HS-5 (cell line): ENCODE results near the gene RSAD1.
A peak's percentile ranks its signal among the peaks of the same experiment; 100 is the strongest.

ENCODE experiments used
- DNase-seq: peaks from one replicate; pipeline ENCODE4 v3.0.0-alpha.2; 2012; ENCODE audit warnings: low read depth

The RSAD1 gene

DNA sequence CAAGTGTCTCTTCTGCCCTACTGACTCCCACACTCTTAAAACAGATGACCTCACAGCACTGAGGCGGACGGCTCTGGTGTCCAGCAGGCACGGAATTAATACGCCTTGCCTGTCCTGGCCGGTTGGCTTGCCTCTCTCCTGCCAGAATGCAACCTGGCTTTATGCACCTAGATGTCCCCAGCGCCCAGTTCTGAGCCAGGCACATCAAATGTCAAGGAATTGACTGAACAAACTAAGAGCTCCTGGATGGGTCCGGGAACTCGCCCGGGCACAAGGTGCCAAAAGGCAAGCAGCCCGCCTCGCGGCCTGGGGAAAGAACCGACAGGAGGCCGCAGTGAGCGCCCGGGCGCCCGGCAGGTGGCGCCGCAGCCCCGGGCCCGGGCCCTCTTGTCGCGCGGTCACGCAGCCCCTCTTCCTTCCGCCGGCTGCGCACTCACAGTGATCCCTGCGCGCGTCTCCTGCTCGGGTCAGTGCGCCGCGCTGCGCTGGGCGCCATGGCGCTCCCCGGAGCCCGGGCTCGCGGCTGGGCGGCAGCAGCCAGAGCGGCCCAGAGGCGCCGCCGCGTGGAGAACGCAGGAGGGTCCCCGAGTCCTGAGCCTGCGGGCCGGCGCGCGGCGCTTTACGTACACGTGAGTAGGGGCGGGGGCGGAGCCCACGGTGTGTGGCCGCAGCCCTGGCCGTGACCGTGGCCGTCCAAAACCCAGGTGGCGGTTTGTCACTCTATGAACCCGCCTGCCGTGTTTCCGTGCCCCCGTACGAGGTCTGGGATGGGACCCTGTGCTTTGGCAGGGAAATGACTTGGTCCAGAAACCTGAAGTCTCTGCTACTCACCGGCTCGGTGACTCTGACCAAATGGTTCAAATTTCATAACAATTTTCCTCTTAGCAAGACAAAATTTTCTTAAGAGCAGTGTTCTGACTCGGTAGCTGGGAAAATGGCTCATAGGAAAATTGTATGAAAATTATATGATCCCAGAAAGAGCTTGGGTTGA, at the start of gene RSAD1:
Gene RSAD1, plus strand, starts transcription at position 470 of the 991 bp plus-strand sequence. Its CDS starts 25 bp downstream, at position 495.
- peak; percentile 39 for DNase-seq

DNA sequence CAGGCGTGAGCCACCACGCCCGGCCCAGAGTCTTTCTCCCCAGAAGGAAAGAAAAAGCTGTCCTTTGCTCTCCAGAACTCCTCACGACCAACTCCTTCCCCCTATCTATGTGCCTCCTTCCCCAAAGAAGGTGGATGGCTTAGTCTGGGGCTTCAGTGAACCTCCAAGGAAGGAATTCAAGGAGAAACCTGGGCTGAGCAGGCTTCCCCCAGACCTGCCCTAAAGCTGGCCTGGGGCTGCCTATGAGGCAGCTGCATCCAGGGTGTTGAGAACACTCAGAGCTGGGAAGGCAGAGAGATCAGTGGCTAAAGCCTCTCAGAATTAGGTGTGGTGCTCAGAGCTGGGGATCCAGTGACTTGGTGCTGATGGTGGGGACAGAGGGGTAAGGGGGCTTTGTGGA, 48.9 kb upstream of the RSAD1 start:
- DNase-seq, result no peak

DNA sequence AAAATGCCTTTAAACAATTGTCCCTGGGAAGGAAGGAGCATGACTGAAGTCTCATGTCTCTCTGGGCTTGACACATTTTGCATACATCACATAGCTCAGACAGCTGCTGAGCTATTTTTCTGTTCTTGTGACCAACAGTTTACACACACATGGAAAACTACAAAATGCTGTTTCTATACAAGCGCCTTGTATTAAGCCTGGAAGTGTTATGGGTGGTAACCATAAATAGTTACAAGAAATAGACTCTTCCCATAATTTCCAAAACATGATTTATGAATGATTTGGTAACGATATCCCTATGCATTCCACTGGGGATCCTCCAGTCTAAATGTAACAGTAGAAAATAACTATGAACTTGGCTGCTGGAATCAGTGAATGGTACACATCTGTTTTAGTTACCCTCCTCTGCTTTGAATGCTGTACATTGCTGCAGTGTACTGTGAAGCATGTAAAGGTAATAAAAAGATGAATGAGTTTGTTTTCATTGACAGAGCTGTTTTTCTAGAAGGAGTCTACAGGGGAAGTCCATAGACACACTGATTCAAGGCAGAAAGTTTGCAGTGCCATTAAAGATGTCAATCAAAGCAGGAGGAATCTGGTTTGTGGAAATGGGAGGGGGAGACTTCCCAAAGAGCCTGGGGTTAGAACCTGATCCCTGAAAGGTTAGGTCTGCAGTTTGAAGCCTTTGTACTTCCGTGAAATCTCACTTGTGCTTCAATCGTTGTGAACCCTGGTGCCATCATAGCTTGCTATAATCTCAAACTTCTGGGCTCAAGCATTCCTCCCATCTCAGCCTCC, 47.6 kb upstream of the RSAD1 start:
- DNase-seq, result no peak

DNA sequence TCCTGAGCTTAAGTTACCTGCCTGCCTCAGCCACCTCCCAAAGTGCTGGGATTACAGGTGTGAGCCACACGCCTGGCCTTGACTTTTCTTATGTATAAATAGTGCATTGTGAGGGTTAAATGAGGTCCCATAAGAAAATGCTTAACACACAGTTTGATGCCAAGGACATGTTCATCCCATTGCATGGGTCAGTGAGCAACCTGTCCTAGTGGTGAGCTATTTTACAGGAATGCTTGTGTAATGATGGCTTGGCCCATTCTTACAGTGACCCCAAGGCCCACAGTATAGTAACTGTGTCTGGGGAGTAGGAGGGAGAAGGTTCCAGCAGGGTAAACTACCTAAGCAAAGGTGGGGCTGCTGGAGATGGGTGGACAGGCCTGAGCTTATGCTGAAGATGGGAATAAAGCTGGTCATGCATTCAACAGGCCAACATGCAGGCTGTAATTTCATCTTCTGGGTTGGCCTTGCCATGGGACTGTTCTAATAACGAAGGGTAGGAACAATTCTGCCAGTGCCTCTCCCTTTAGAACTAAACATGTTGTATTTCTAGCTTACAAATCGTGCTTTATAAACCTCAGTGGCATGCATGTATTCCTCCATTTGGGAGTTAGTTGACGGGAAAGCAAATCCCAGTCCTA, 46.4 kb upstream of the RSAD1 start:
- DNase-seq, result no peak

DNA sequence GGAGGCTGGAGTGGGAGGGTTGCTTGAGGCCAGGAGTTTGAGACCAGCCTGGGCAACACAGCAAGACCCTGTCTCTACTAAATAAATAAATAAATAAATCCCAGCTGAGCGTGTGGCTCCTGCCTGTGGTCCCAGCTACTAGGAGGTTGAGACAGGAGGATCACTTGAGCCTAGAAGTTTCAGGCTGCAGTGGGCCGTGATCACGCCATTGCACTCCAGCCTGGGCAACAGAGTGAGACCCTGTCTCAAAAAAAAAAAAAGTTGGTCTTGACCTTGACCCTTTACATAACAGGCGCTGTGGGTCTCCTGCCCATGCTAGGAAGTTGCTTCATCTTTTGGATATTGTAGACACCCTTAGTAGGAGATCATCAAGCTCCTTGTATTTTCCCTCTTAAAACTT, 41.3 kb upstream of the RSAD1 start:
- DNase-seq, result no peak

DNA sequence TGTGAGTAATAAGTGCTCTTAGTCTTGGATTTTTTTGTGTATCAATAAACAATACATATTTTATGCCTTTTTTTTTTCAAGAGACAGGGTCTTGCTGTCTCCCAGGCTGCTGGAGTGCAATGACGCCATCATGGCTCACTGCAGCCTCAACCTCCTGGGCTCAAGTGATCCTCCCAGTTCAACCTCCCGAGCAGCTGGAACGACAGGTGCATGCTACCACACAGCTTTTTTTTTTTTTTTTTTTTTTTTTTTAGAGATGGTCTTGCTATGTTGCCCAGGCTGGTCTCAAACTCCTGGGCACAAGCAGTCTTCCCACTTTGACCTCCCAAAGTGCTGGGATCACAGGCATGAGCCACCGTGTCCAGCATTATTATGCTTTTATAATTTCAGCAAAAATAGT, 39.7 kb upstream of the RSAD1 start:
- DNase-seq, result no peak

DNA sequence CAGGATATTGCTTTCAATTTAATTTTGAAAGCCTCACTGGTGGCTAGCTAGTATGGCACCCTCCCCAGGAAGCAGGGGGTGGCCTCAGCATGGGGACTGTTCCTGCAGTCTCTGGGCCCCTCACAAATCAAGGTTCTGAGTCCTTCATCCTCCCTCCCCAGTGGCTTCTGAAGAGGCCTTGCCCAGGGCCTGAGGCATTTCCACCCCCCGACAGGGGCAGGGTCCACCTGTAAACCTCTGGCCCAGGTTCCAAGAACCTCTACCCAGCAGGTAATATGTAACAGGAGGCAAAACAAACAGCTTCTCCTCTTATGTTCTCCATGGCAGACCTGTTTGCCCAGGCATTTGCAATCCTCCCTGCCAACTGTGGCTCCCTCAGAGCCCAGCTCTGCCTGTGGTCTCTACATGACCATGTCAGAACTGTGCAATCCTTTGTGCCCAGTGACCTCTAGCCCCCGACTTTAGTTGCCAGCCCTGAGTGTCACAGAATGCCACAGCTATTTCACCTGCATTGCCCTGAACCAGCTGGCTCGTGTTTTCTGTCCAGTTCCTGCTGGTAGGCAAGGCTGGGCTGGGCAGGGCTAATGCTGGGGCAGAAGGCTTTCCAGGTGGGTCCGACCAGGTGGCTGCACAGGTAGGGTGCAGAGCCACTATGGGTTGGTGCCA, 38.4 kb upstream of the RSAD1 start:
- no peak for DNase-seq

DNA sequence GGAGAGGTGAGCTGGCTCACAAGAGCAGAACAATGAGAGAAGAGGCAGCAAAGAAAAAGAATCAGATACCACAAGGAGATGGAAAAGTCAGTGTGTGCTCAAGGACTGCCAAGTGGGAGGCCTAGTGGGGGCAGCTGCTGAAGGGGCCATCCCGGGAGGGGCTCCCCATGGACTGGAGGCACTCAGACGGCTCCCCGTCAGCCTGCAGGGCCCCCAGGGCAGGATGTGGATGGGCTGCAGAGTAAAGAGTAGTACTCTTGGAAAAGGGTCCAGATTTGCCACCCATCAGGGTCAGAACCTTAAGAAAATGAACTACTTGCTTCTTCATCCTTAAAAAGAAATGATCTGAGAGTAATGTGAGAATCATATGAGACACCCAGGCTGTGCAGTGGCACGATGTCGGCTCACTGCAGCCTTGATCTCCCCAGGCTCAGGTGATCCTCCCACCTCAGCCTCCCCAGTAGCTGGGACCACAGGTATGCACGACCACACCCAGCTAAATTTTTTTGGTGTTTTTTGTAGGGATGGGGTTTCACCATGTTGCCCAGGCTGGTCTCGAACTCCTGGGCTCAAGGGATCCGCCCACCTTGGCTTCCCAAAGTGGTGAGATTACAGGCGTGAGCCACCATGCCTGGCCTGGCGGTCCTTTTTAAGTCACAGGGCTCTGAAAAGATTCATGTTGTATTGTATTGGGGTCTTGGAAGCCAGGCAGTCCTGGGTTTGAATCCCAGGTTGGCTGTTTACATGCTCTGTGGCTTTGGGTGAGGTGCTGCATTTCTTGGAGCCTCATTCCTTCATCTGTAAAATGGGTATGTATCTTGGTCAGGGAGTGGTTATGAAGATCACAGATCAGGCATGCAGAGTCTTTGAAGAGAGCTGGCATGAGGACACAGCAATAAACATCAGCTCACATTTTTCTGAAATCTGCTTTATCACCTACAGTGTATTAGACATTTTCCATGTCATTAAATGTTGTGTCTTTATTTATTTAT, 37.5 kb upstream of the RSAD1 start:
- DNase-seq, result no peak

DNA sequence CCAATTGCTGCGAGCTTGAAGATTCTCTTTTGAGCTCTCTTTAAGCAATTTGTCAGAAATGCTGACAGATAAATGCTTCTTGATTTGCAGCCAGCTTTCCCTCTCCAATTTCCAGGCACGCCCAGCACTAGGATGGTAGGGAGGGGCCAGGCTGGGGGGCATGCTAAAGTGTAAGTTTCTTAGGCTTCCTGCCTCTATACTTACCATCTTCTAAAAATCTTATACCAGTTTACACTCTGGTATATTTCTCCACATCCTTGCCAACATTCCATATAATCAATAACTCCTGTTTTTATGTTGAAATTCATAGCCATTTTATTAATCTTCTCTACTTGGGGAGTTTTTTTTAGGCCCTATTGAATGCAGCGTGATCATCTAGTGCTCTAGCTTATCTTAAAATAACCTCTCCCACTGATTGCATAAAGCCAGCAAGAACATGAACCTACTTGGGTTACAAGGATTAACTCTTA, 35.1 kb upstream of the RSAD1 start:
- no peak for DNase-seq

DNA sequence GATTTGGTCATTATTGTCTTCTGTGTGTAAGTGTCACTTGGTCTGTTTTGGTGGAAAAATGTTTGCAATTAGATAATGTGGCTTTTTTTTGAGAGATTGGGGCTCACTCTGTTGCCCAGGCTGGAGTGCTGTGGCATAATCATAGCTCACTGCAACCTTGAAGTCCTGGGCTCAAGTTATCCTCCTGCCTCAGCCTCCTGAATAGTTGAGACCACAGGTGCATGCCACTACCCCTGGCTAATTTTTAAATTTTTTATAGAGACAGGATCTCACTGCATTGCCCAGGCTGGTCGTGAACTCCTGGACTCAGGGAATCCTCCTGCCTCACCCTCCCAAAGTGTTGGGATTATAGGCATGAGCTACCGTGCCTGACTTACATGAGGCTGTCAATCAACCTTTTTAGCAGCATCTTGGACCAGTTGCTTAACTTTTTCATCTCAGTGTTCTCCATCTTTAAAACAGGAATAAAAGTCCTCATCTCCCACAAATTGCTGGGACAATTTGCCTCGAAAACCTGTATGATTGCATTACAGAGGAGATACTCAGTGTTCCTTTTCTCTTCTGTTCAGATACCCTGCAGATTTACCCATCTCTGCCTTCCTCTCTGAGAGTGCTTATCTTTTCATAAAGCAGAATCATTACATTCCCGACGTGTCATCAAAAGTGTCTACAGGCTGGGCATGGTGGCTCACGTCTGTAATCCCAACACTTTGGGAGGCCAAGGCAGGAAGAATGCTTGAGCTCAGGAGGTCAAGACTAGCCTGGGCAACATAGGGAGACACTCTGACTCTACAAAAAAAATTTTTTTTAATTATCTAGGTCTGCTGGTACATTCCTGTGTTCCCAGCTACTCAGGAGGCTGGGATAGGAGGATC, 33.6 kb upstream of the RSAD1 start:
- DNase-seq, result no peak

DNA sequence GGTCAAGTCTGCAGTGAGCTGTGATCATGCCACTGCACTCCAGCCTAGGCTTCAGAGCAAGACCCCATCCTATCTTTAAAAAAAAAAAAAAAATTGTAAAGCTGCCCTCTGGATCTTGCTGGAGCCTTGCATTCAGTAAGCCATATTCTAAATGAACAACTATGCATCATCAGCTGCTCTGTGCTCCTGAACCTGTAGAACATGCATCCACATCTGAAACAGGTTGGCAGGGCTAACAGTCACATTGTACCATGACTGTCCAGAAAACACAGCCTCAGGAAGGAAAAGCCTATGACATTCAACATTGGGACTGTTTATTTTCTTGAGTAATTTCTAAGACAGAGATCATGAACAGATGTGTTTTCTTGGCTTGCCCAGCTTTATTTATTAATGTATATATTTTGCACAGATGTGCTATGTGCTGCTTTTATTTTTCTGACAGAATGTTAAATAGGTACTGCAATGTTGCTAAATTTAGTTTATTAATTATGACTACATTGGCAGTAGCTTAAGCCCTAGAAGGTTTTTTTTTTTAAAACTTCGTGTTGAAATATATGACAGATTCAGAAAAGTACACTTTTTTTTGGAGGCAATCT, 32.8 kb upstream of the RSAD1 start:
- DNase-seq, result no peak

DNA sequence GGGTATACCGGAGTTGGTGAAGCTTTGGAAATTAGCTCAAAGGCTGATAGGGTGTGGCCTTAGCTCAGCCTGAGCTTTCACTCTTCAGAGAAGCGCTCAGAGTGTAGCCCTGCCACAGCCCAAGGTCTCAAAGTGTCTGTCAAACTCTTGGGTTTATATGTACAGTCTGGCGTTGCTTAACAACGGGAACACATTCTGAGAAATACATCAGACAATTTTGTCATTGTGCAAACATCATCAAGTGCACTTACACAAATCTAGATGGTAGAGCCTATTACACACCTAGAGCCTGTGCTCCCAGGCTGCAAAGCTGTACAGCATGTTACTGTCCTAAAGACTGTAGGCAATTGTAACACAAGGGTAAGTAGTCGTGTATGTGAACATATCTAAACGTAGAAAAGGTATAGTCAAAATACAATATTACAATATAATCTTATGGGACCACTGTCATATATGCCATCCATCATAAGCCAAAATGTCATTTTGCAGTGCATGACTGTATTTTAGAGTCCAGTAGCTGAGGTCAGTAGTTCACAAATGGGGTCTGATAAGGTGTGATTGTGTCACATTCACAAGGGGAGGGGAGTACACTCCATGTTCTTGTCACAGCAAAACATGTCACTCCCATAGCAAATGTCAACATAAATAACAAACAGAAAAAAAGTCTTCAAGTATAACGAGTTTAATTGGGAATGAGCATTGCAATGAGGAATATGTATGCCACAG, 30.6 kb upstream of the RSAD1 start:
- DNase-seq, result no peak

DNA sequence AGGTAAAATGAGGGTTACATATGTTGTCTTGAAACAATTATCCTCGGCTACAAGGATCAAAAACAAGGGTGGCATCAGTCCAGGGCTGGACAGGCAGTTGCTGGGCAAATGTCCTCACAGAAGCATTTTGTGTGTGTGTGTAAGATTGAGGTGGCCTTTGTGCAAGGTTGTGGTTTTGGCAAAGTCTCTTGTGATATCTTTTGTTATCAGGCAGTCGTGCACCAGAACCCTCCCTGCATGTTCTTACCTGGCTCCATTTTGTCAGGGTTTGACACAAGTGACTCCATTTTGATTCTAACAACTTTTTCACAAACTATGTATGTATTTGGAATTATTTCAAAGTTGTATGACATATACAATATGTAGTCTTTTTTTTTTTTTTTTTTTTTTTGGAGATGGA, 30.0 kb upstream of the RSAD1 start:
- no peak for DNase-seq

DNA sequence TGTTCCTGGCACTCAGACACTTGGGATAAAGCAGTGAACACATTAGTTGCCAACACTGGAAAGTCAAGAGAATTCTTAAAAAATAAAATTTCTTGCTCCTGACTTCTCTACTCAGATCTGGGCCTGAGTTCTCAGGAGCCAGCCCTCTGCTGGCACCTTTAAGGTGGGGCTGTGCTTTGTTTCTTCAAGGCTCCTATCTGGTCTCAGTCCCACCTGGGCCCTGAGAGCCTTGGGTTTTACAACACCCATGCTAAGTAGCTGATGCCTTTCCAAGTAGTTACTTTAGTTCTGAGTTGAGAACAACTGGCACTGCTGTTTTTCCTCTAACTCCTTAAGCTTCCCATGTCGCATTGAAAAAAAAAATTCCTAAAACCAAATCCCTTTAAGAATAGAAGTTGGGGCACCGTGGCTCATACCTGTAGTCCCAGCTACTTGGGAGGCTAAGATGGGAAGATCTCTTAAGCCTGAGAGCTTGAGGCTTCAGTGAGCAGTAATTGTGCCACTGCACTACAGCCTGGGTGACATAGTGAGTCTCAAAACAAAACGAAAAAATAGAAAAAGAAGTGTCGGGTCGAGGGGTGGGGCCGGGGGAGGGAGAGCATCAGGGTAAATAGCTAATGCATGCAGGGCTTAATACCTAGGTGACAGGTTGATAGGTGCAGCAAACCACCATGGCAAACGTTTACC, 26.6 kb upstream of the RSAD1 start:
- DNase-seq, result no peak

DNA sequence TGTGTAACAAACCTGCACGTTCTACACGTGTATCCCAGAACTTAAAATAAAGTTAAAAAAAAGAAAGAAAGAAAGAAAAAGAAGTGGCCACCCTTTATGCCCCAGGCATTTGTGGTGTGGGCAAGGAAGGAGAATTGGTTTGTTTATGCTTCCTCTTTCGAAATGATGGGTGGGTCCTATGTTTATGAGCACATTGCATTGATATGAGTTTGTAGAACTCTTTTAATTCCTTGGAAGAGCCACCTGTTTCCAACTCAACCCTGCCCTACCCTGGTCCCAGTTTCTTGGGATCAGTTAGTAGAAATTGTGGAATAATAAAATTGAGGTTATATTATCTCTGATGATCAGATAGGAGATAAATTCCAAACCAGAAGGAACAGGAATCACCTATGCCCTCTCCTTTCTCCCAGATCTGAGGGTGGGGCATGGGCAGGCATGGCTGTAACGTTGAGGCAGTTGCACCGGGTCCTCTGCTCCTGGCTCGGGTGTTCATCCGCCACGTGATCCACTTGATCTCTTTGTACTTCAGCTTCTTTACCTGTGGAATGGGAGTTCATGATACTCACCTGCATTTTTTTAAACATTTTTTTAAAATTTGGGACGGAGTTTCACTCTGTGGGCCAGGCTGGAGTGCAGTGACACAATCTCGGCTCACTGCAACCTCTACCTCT, 25.9 kb upstream of the RSAD1 start:
- DNase-seq, result no peak

DNA sequence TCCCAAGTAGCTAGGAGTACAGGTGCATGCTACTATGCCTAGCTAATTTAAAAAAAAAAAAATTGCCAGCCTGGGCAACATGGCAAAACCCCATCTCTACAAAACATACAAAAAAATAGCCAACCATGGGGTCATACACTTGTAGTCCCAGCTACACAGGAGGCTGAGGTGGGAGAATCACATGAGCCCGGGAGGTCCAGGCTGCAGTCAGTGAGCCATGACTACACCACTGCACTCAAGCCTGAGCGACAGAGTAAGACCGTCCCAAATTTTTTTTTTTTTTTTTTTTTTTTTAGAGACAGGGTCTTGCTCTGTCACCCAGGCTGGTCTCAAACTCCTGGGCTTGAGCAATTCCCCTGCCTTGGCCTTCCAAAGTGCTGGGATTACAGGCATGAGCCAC, 24.8 kb upstream of the RSAD1 start:
- DNase-seq, result no peak

DNA sequence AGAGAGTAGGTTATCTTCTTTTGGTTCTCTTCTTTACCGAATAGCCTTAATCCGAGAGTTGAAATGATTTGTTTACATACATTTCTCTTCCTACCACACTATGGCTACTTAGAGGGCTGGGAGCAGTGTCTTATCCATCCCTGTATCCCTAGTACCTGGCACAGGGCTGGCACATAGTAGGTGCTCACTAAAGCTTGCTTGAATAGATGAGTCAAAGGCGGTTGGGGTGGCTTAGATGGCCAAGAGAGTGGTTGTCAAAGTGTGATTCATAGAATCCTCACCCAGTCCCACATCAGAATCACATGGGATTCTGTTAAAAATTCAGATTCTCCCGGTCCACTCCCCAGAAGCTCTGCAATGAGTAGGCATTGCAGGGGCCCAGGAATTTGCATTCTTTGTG, 21.0 kb upstream of the RSAD1 start:
- DNase-seq, result no peak
